ENCODE results near the gene PITRM1.

The PITRM1 gene

GRCh38 chr10:3217301-3217700, 44.7 kb upstream of the PITRM1 start:
- peaks cover 4% of the 10 kb centered on the region for H3K27me3 Mint-ChIP-seq (ENCODE audit: low read depth, poor library complexity)
- no peak for TF ChIP-seq CTCF (IDR thresholded peaks at IDR 0.05)
- H3K4me1 Mint-ChIP-seq = peaks cover 31% of the 10 kb centered on the region
- H3K4me3 Mint-ChIP-seq = no peak overlapping the region
- H3K9me3 Mint-ChIP-seq = peaks cover 10% of the 10 kb centered on the region
- no peak for DNase-seq
- H3K36me3 Mint-ChIP-seq (ENCODE audit: low read depth) = peaks cover 4% of the 10 kb centered on the region
- H3K27ac Mint-ChIP-seq = no peak overlapping the region

GRCh38 chr10:3215153-3215775, 42.7 kb upstream of the PITRM1 start:
- TF ChIP-seq CTCF (IDR thresholded peaks at IDR 0.05) = no peak
- Mint-ChIP-seq H3K4me1 (peaks cover 36% of the 10 kb centered on the region), H3K27me3 (ENCODE audit: low read depth, poor library complexity) (peaks cover 4% of the 10 kb centered on the region), H3K27ac (peak overlapping the region; percentile 34), H3K4me3 (no peak overlapping the region), H3K9me3 (peaks cover 10% of the 10 kb centered on the region), H3K36me3 (ENCODE audit: low read depth) (peaks cover 4% of the 10 kb centered on the region)
- no peak for DNase-seq

GRCh38 chr10:3213758-3214515, 41.4 kb upstream of the PITRM1 start:
- no peak for TF ChIP-seq CTCF (IDR thresholded peaks at IDR 0.05)
- peaks cover 46% of the 10 kb centered on the region for H3K4me1 Mint-ChIP-seq
- peak; percentile 58 for DNase-seq
- peaks cover 4% of the 10 kb centered on the region for H3K9me3 Mint-ChIP-seq
- H3K4me3 Mint-ChIP-seq = peak overlapping the region; percentile 11
- H3K36me3 Mint-ChIP-seq (ENCODE audit: low read depth) = no peaks in the 10 kb centered on the region
- H3K27me3 Mint-ChIP-seq (ENCODE audit: low read depth, poor library complexity) = peaks cover 9% of the 10 kb centered on the region
- peak overlapping the region; percentile 96 for H3K27ac Mint-ChIP-seq

GRCh38 chr10:3213208-3213607, 40.6 kb upstream of the PITRM1 start:
- no peak overlapping the region for H3K4me3 Mint-ChIP-seq
- DNase-seq = peak; percentile 25
- no peaks in the 10 kb centered on the region for H3K36me3 Mint-ChIP-seq (ENCODE audit: low read depth)
- TF ChIP-seq CTCF (IDR thresholded peaks at IDR 0.05) = no peak
- H3K27me3 Mint-ChIP-seq (ENCODE audit: low read depth, poor library complexity) = peaks cover 11% of the 10 kb centered on the region
- no peaks in the 10 kb centered on the region for H3K9me3 Mint-ChIP-seq
- H3K4me1 Mint-ChIP-seq = peaks cover 53% of the 10 kb centered on the region
- H3K27ac Mint-ChIP-seq = peak overlapping the region; percentile 48

GRCh38 chr10:3210251-3210877, 37.8 kb upstream of the PITRM1 start:
- Mint-ChIP-seq H3K27ac (no peak overlapping the region), H3K9me3 (no peaks in the 10 kb centered on the region), H3K27me3 (ENCODE audit: low read depth, poor library complexity) (peaks cover 18% of the 10 kb centered on the region), H3K36me3 (ENCODE audit: low read depth) (no peaks in the 10 kb centered on the region), H3K4me1 (peaks cover 73% of the 10 kb centered on the region), H3K4me3 (no peak overlapping the region)
- TF ChIP-seq CTCF (IDR thresholded peaks at IDR 0.05) = no peak
- DNase-seq = no peak

Measured in nephron progenitor cell (in vitro differentiated cells).